Measurements from ENCODE around the gene USO1. TPM values are rescaled to one million over a fixed set of nuclear protein-coding genes. Genes with fewer than 3 reads are reported as not detected.
"Not testable (repeated sequence)": the region's sequence is repeated elsewhere in the genome, so short reads cannot be mapped to it uniquely, and the experiment has no call there.

USO1 gene
- 60.8 TPM for polyA plus RNA-seq (2013, experiment 1 of 4)
- polyA plus RNA-seq (2013, experiment 2 of 4), result 61.2 TPM
- polyA plus RNA-seq (2013, experiment 3 of 4), result 58.6 TPM
- 64.3 TPM for polyA plus RNA-seq (2013, experiment 4 of 4)

- H3K27ac ChIP-seq (ENCODE audit: insufficient read depth, low read depth, low read length, poor library complexity, severe bottlenecking), result peak within 1 kb of the TSS; percentile 96
- H3K4me1 ChIP-seq (ENCODE audit: control insufficient read depth, insufficient read depth, low read length), result peaks cover 18% of the 10 kb centered on the region
- 0% methylated on average over 48 of the region's 48 CpGs for WGBS, 2 experiments
- no peaks in the 10 kb centered on the region for H3K36me3 ChIP-seq (ENCODE audit: control insufficient read depth, insufficient read depth, low read length)
- H3K9me3 ChIP-seq (ENCODE audit: control insufficient read depth, low read length), result no peaks in the 10 kb centered on the region
- H3K4me3 ChIP-seq (ENCODE audit: insufficient read depth, low read depth, low read length), result peak within 1 kb of the TSS; percentile 82
- H3K27me3 ChIP-seq (ENCODE audit: control insufficient read depth, insufficient read depth, low read length, poor library complexity, severe bottlenecking), result no peaks in the 10 kb centered on the region
These were observed at the start of gene USO1 for GRCh38 chr4:75724066-75724866. TSS of gene USO1 (plus strand) at chr4:75724577. CDS start at chr4:75724820, 243 bp downstream.

- Histone ChIP-seq H3K36me3 (ENCODE audit: control insufficient read depth, insufficient read depth, low read length) (no peaks in the 10 kb centered on the region), H3K27ac (ENCODE audit: insufficient read depth, low read depth, low read length, poor library complexity, severe bottlenecking) (no peak overlapping the region), H3K27me3 (ENCODE audit: control insufficient read depth, insufficient read depth, low read length, poor library complexity, severe bottlenecking) (no peaks in the 10 kb centered on the region), H3K4me3 (ENCODE audit: insufficient read depth, low read depth, low read length) (no peak overlapping the region), H3K9me3 (ENCODE audit: control insufficient read depth, low read length) (no peaks in the 10 kb centered on the region), H3K4me1 (ENCODE audit: control insufficient read depth, insufficient read depth, low read length) (peaks cover 15% of the 10 kb centered on the region)
- 89 to 95% methylated on average over 11 of the region's 11 CpGs for WGBS, 2 experiments
These were observed 49.3 kb upstream of the USO1 start for GRCh38 chr4:75675004-75675531.

GRCh38 chr4:75678473-75678872, 45.9 kb upstream of the USO1 start:
- H3K4me1 ChIP-seq (ENCODE audit: control insufficient read depth, insufficient read depth, low read length), result peaks cover 3% of the 10 kb centered on the region
- no peak overlapping the region for H3K4me3 ChIP-seq (ENCODE audit: insufficient read depth, low read depth, low read length)
- H3K9me3 ChIP-seq (ENCODE audit: control insufficient read depth, low read length), result no peaks in the 10 kb centered on the region
- H3K27me3 ChIP-seq (ENCODE audit: control insufficient read depth, insufficient read depth, low read length, poor library complexity, severe bottlenecking), result no peaks in the 10 kb centered on the region
- H3K27ac ChIP-seq (ENCODE audit: insufficient read depth, low read depth, low read length, poor library complexity, severe bottlenecking), result no peak overlapping the region
- no peaks in the 10 kb centered on the region for H3K36me3 ChIP-seq (ENCODE audit: control insufficient read depth, insufficient read depth, low read length)

- Histone ChIP-seq H3K36me3 (ENCODE audit: control insufficient read depth, insufficient read depth, low read length) (no peaks in the 10 kb centered on the region), H3K4me3 (ENCODE audit: insufficient read depth, low read depth, low read length) (no peak overlapping the region), H3K9me3 (ENCODE audit: control insufficient read depth, low read length) (no peaks in the 10 kb centered on the region), H3K27ac (ENCODE audit: insufficient read depth, low read depth, low read length, poor library complexity, severe bottlenecking) (no peak overlapping the region), H3K27me3 (ENCODE audit: control insufficient read depth, insufficient read depth, low read length, poor library complexity, severe bottlenecking) (no peaks in the 10 kb centered on the region), H3K4me1 (ENCODE audit: control insufficient read depth, insufficient read depth, low read length) (peaks cover 3% of the 10 kb centered on the region)
These were observed 45.4 kb upstream of the USO1 start for GRCh38 chr4:75678965-75679364.

GRCh38 chr4:75679876-75680575, 44.4 kb upstream of the USO1 start:
- Histone ChIP-seq H3K4me1 (ENCODE audit: control insufficient read depth, insufficient read depth, low read length) (no peaks in the 10 kb centered on the region), H3K27ac (ENCODE audit: insufficient read depth, low read depth, low read length, poor library complexity, severe bottlenecking) (no peak overlapping the region)
- WGBS, 2 experiments, result 81 to 90% methylated on average over 3 of the region's 3 CpGs

GRCh38 chr4:75683482-75684155, 40.8 kb upstream of the USO1 start:
- H3K4me1 ChIP-seq (ENCODE audit: control insufficient read depth, insufficient read depth, low read length), result no peaks in the 10 kb centered on the region
- no peak overlapping the region for H3K4me3 ChIP-seq (ENCODE audit: insufficient read depth, low read depth, low read length)
- H3K9me3 ChIP-seq (ENCODE audit: control insufficient read depth, low read length), result no peaks in the 10 kb centered on the region
- no peaks in the 10 kb centered on the region for H3K27me3 ChIP-seq (ENCODE audit: control insufficient read depth, insufficient read depth, low read length, poor library complexity, severe bottlenecking)
- 94 to 96% methylated on average over 5 to 6 of the region's 6 CpGs for WGBS, 2 experiments
- no peaks in the 10 kb centered on the region for H3K36me3 ChIP-seq (ENCODE audit: control insufficient read depth, insufficient read depth, low read length)
- no peak overlapping the region for H3K27ac ChIP-seq (ENCODE audit: insufficient read depth, low read depth, low read length, poor library complexity, severe bottlenecking)

More at GRCh38 chr4:75679876-75680575, 44.4 kb upstream of the USO1 start:
- Histone ChIP-seq H3K4me3 (ENCODE audit: insufficient read depth, low read depth, low read length) (no peak overlapping the region), H3K36me3 (ENCODE audit: control insufficient read depth, insufficient read depth, low read length) (no peaks in the 10 kb centered on the region), H3K27me3 (ENCODE audit: control insufficient read depth, insufficient read depth, low read length, poor library complexity, severe bottlenecking) (no peaks in the 10 kb centered on the region), H3K9me3 (ENCODE audit: control insufficient read depth, low read length) (no peaks in the 10 kb centered on the region)

- H3K36me3 ChIP-seq (ENCODE audit: control insufficient read depth, insufficient read depth, low read length), result no peaks in the 10 kb centered on the region
- H3K27ac ChIP-seq (ENCODE audit: insufficient read depth, low read depth, low read length, poor library complexity, severe bottlenecking), result no peak overlapping the region
- H3K4me1 ChIP-seq (ENCODE audit: control insufficient read depth, insufficient read depth, low read length), result no peaks in the 10 kb centered on the region
- no peak overlapping the region for H3K4me3 ChIP-seq (ENCODE audit: insufficient read depth, low read depth, low read length)
- WGBS, 2 experiments, result 94 to 100% methylated on average over 2 of the region's 2 CpGs
- H3K27me3 ChIP-seq (ENCODE audit: control insufficient read depth, insufficient read depth, low read length, poor library complexity, severe bottlenecking), result no peaks in the 10 kb centered on the region
- H3K9me3 ChIP-seq (ENCODE audit: control insufficient read depth, low read length), result no peaks in the 10 kb centered on the region
These were observed 38.7 kb upstream of the USO1 start for GRCh38 chr4:75685546-75686189.

GRCh38 chr4:75686346-75686745, 38.0 kb upstream of the USO1 start:
- Histone ChIP-seq H3K4me3 (ENCODE audit: insufficient read depth, low read depth, low read length) (no peak overlapping the region), H3K4me1 (ENCODE audit: control insufficient read depth, insufficient read depth, low read length) (no peaks in the 10 kb centered on the region), H3K27ac (ENCODE audit: insufficient read depth, low read depth, low read length, poor library complexity, severe bottlenecking) (no peak overlapping the region), H3K27me3 (ENCODE audit: control insufficient read depth, insufficient read depth, low read length, poor library complexity, severe bottlenecking) (no peaks in the 10 kb centered on the region), H3K9me3 (ENCODE audit: control insufficient read depth, low read length) (no peaks in the 10 kb centered on the region), H3K36me3 (ENCODE audit: control insufficient read depth, insufficient read depth, low read length) (no peaks in the 10 kb centered on the region)
- 81 to 95% methylated on average over 3 of the region's 3 CpGs for WGBS, 2 experiments

- H3K27ac ChIP-seq (ENCODE audit: insufficient read depth, low read depth, low read length, poor library complexity, severe bottlenecking); H3K27me3 ChIP-seq (ENCODE audit: control insufficient read depth, insufficient read depth, low read length, poor library complexity, severe bottlenecking); H3K4me3 ChIP-seq (ENCODE audit: insufficient read depth, low read depth, low read length); H3K9me3 ChIP-seq (ENCODE audit: control insufficient read depth, low read length); H3K36me3 ChIP-seq (ENCODE audit: control insufficient read depth, insufficient read depth, low read length); H3K4me1 ChIP-seq (ENCODE audit: control insufficient read depth, insufficient read depth, low read length): not testable (repeated sequence)
- WGBS, 2 experiments, result 95 to 97% methylated on average over 1 of the region's 1 CpG
These were observed 37.3 kb upstream of the USO1 start for GRCh38 chr4:75687125-75687524.
